Stimulated activated CD4-positive, alpha-beta T cell treated with anti-CD3 and anti-CD28 coated beads, TNF-alpha, amount 100 ng/mL, for 1 hour (primary cell): ENCODE data around the gene CCDC188.

ENCODE experiments used
- DNase-seq, 3 donors: peaks; one replicate each; pipeline ENCODE4 v3.0.0-alpha.2; 2020; ENCODE audit warnings: low read depth in 3 of 3, low spot score in 1 of 3

CCDC188 gene

DNA sequence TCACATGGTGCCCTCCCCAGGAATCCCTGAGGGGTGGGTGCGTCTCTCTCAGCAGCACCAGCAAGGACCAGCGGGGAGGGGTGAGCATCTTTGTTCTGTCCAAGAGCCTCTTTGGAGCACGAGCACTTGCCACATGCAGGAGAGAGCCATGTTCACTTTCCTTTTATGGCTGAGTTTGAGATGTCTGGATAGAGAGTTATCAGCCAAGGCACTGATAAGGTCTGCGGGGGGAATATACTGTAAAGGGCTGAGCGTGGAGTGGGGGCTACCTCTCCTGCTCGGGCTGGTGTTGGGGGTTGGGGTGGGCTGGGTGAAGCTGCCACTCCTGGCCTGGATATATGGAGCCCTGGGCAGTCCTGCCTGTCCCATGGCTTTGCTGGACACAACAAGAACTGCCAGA lies 34.9 kb upstream of the CCDC188 start:
- no peak for DNase-seq

DNA sequence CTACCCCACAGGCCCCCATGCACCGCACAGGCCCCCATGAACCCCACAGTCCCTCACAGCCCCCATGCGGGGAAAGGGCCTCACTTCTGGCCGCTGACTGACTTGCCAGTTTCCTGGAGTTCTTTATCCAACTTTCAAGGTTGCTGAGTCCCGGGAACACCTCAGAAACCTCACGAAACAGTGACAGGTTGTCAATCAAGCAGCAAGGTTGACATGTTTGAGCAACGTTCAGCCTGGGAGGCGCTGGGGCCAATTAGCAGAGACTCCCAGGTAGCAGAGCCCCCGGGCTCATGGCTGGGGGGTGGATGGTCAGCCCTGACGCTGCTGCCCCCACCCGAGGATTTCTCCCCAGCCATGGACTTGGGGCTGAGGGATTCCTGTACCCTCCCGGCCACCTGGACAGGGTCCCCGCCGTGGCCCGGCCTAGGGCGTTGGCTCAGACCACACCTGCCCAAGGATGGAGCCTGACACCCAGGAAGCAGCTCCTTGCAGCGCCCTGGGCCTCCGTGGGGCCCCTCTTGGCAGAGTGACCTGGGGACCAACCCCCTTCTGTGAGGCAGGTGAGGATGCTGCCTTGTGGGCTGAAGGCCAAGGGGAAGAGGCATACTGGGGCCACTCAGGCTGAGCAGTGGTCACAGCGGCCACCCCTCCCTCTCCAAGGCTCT lies 33.8 kb upstream of the CCDC188 start:
- DNase-seq, result no peak

DNA sequence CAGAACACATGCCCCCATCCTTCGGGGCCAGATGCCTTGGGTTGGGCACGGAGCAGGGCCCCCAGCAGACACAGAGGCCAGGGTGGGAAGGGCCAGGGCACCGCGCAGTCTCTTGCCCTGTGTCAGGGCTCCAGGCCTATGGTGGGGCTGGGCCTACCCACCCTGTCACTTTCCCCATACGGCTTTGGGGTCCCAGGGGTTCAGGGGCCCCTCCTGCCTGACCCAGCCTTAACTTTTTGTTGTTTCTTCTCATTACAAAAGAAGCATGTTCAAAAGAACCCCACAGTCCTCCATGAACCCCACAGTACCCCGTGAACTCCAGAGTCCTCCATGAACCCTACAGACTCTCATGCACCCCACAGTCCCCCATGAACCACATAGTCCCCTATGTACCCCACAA lies 33.0 kb upstream of the CCDC188 start:
- DNase-seq, result no peak

DNA sequence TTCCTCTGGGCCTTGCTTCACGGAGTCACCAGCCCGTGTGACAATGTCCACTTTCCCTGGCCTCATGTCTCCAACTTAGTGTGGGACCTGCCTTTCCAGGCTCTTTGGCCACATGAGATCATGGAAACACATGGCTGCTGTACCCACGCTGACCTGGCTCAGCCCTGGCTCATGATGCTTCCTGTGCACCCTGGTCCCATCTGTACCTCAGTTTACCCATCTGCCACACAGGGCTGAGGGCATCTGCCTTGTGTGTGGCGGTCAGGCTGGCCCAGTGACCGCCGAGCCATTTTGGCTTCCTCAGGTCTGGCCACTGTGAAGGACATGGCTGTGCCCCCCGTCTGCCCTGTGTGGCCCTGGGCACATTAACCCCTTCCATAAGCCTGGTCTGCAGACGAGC lies 32.2 kb upstream of the CCDC188 start:
- no peak for DNase-seq

DNA sequence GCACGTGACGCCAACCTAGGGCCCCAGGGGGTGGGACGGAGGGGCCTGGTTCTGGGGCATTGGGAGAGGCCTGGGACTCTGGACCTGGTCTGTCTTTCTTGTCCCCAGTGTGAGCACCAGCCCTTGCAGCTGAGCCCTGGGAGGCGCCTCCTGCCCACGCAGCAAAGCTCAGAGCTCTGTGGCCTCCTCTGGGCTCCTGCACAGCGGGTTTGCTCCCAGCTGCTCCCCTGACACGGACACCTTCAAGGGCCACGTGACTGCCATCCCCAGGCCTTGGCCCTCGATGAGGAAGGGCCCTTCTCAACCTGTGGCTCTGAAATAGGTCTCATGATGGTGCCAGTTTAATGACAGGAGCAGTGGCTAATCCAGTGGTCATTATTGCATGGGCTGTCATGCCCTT lies 31.5 kb upstream of the CCDC188 start:
- DNase-seq, result no peak

DNA sequence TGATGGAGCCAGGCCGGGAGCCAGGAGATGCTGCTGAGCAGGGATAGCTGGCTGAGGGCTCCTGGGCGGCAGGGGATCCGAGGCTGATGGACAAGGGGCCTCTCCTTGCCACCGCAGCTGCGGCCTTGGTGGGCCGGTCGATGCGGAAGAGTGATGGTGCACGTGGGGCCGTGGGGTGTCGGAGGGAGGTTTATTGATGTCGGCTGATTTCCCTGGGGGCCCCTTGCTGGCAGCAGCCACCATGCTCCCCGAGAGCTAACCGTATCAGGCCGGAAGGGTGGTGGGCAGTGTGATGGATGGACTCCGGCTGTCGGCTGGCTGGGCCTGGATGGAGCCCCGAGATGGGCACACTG lies 31.0 kb upstream of the CCDC188 start:
- DNase-seq, result no peak

DNA sequence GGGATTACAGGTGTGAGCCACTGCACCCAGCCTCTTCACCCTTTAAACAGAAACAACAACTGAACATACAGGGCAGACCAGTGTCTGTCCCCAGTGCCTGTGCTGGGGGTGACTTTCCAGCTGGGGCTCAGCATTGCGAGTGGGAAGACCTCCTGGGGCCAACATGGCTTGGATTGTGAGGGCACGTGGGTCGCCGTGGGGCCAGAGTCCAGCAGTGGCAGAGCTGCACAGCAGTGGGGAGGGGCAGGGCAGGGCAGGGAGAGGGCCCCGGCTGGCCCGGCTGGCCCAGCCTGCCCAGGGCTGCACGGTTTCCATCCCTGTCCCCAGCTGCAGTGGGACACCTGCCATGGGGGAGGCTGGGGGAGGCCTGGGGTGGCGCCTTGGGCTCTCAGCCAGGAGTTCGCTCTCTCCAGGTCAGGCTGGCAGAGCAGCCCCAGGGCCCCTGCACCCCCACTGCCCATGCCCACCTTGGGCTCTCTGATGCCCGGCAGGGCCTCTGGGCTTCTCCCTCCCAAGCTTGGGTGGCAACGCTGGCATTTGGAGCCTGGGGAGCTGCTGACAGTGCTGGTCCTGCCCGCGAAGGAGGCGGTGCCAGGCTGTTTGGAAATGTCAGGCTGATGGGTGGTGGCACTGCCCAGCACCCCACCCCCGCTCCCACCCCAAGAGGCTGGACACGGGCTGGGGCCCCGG lies 30.5 kb upstream of the CCDC188 start:
- DNase-seq, result no peak

DNA sequence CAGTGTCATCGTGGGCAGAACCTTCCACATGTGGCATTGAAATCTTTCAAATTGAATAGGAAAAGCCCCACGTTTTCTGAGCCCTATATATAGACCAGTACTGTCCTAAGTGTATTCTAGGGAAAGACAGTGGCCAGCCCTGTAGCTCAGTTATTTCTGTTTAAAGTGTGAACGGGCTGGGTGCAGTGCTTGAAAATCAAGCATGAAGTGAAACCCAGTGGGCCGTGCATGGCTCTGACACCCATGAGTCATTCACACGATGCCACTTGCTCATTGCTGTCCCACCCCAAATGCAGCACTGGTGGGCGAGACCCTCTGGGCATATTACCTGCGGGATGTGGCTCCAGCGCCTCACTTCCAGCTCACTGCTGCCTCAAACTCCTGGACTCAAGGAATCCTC lies 29.8 kb upstream of the CCDC188 start:
- DNase-seq, result no peak

DNA sequence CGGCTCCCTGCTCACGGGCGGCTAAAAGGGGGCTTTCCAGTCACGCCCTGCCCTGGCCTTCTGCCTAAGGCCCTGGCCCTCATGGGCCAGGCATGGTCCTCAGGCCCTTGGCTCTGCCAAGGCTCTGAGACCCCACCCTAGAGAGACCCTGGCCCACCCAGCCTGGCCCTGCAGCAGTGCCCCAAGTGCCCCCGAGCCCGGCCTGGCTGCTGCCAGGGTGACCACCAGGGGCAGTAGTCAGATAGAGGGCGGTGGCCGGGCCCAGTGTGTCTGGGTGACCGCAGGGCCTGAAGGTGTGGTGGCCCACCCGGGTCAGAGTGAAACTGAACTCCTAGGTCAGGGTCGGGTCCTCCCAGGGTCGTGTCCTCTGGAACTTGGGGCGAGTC lies 29.4 kb upstream of the CCDC188 start:
- DNase-seq, result no peak

DNA sequence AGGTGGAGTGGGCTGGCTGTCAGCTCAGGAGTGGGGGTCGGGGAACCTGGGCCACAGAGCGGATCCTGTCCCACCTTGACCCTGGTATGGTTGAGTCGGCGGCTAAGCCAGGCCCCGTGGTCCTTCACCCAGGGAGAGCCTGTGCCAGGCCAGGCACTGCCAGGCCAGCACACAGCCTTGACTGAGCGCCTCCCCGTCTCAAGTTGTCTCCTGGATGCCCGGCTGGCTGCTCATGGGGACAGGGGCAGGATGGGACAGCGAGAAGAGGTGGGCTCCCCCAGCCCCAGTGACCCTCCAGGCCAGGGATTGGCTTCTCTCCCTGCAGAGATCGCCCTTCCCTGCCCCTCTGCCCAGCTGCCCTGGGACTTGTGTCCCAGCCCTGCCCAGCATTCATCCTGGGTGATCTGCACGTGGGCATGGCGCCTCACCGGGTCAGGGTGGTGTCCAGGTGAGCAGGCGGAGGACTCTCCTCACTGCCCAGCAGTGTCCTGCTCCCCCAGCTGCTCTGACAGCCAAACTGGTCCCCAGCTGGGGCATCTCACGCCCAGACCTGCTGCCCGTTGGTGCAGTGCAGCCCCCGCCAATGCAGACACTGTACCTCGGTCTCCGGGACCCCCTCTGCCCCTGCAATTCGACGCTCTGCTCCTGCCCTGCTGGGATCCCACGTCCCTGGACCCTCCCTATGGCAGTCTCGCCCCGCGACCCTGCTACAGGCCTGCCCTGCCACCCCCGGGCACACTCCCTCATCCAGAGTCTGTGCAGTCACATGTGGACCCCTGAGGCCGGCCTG lies 28.8 kb upstream of the CCDC188 start:
- DNase-seq, result no peak

DNA sequence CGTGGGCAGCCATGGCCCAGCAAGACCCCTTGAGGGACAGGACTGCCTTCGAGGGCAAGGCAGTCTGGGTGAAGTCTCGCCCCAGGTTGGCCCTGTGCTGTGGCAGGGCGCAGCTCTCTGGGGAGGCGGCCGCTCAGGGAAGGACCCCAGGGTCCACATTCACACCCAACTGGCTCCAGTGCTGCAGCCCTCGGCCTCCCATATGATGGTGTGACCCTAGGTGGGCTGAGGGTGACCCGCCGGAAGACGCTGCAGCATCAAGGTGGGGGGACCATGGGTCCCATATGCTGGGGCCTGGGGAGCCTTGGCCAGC lies 28.0 kb upstream of the CCDC188 start:
- DNase-seq, result no peak

DNA sequence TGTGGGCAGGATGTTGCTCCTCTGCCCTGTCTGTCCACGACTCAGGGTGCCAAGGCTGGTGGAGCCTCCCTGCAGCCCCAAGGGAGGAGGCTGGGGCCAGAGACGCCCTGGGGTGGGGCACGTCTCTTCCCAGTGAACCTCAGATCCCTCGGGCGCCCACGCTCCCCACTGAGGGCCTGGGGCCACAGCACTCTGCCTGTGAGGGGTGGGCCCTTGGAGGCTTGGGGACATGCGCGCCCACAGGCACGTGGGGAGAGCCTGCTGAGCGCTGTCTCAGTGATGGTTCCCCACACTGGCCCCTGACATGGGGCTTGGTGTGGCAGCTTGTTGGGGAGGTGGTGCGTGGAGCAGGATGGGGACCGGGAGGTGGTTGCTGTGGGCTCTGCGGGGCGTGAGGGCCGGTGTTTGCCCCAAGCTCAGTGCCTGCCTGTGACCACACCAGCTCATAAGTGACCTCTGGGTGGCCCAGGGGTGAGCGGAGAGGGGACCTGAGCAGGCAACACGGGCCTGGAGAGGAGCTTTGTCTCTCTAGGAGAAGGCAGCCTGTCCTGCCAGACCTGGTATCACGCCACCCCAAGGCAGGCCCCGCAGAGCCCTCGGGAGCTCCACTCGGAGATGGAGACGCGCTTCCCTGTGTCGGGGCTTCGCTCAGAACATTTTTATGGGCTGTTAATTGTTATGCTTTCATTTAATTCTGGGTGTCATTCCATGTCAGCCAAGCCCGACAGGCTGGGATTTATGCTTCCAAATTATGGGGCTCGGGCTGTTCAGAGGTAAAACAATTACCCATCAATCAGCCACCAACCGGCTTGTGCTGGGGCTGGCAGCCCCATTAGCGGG lies 27.4 kb upstream of the CCDC188 start:
- no peak for DNase-seq

DNA sequence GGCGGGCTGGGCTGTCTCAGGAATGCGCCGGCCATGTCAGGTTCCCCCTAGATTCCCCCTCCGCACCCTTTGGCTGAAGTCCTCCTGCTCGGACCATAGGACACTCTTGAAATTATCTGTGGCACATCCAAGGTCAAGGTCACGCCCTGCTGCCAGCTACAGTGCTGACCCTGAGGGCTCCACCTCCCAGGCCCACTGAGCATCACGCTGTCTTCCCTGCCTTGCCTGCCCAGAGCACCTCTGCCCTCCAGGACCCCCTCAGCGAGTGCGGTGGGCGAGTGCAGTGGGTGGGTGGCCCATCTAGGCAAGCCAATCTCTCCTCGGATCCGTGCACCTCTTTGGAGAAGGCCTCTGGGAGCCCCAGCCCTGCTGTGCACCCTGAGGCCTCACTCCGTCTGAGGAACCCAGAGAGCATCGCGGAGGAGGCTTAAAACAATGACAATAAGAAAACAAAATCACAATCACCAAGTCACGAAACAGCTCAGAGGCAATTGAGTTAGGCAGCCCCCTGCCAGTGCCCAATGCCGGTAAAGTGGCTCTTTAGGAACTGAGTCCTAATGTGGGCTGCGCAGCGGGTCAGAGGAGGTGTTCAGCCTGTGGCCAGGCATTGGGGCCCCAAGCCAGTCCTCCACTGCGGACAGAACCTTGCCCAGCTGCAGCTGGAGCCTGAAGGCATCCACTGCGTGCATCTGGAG lies 26.5 kb upstream of the CCDC188 start:
- no peak for DNase-seq

DNA sequence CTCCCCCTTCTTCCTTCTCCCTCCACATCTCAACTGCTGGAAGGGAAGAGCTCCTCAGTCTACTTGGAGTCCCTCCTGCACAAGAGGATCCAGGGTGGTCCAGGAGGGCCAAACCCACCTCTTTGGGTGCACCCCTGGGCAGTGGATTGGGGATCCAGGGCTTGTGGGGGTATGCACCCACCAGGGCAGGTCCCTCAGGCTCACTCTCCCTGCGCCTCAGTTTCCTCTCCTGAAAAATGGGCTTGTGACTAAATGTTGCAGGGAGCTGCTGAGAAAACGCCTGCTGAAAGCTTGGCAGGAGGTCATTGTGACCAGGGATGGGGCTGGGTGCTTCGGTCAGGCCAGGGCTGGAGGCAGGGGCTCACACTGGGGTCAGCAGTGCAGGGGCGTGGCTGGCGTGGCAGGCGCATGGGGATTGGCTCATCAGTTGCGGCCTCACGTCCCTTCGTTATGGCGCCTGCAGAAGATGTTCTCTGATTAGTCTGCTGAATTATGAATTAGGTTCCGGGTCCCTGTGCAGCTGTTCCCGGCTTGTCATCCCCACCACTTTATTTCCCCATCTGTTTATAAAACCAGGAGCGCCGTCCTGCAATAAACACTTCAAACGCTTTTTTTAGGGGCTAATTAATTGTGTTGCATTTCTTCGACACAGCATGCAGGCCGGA lies 25.7 kb upstream of the CCDC188 start:
- no peak for DNase-seq

DNA sequence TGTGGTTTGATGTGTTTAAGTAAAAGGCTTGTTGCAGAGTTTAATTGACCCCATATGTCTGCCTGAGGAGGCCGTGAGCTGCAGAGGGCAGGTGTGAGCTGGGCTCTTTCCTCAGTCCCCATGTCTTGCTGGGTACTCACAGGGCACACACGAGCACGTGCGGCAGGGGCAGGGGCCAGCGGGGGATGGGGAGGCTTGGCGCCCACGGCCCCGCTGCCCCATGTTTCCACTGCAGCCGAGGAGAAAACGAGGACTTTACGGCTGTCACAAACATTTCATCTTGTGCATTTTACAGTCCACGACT lies 24.7 kb upstream of the CCDC188 start:
- DNase-seq, result no peak

DNA sequence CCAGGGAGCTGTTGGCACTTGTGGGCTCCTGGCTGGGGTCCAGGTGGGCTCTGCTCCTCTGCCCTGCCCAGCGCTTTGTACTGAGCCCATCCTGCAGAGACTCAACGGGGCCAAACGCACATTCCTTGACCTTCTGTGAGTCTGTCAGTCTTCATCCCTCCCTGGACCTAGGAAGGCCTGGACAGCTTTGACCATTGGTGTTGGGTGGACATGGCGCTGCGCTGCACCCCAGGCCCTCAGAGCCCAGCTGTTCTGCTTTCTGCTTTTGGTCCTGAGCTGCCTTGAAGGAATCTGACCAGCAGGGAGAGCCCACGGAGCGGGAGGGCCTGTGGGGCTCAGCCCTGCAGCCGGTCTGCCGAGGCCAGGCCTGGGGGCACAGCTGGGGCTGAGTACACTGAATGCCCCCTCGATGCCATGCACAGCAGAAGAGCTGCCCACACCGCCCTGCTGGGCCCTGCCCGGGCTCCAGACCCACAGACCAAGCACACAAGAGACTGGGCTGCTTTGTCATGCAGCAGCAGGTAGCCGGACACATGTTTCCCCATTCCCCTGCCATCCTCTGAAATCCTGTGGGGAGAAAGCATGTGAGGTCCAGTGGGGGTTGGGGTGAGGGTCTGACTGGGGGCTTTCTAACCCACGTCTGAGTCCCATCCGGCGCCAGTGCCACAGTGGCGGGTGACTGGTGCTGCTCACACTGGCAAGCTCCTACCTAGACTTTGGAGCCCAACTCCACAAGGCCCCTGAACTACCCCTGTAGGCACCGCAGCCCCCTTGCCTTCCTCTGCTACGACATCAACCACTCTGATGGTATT lies 24.1 kb upstream of the CCDC188 start:
- no peak for DNase-seq

DNA sequence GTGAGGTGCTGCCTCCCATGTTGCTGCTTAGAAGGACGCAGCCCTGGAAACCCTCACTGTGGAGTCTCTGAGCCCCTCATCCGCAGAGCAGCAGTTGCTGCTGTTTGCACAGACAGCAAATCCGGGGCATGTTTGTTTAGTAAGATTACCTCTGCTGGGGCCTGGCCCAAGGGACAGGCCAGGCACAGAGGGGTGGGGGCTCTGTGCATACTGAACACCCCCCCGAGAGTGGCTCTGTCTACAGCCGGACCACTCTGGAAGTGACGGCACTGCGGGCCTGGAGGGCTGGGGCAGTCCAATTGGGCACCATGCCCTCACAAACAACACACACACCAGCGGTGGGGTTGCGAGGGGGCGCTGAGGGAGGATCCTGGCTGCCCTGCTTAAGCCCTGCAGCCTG lies 22.9 kb upstream of the CCDC188 start:
- no peak for DNase-seq

DNA sequence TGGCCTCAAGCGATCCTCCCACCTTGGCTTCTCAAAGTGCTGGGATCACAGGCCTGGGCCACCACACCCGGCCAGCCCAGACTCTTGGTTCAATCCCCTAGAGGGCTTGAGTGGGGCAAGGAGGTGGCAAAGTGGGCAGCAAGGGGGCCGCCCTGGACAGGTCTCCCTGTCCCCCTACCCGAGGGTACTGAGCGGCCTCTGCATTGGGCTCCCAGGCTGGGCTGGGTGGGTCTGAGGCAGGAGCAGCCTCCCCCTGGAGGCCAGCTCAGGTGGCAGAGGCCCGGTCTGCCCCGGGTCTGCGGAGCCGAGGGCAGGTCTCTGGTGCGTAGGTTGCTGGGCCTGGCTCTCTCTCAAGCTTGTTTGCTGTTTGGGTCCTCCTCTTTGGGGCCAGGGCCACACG lies 22.4 kb upstream of the CCDC188 start:
- no peak for DNase-seq

DNA sequence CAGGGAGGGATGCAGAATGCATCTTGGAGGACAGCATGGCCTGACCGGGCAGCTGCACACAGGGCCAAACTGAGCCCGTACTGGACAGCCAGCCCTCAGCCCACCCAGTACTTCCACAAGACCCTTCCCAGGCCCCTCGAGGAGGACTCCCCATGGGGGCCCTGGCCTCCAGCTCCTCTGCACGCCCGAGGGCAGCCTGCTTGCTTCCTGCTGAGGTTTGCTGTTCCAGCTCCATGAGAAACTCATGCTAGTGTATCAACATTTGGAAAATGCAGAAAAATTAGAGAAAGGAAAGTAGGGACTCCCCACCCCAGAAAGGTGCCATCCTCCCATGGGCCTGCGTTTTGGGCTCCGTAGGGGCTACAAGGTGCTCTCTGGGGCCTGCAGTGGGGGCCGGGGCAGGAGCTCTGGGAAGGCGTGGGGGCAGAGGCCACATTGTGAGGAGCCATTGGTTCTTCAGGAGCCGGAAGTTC lies 21.3 kb upstream of the CCDC188 start:
- DNase-seq, result no peak
